Kidney (tissue), 14 donors: Measurements from ENCODE around the gene SKIC2. TPM values are rescaled to one million over a fixed set of nuclear protein-coding genes. Genes with fewer than 3 reads are reported as not detected.

Experiments
- DNase-seq, 5 donors: peaks; one replicate each; pipeline ENCODE4 v3.0.0-alpha.2; 2013 to 2020
- FAIRE-seq: peaks from 2 replicates; lab custom pipeline; 2012; peaks lifted over from hg19 to GRCh38; lab: Jason Lieb, UNC
- H3K27ac ChIP-seq, 2 donors: one replicate each; pipeline ENCODE4 v1.7.0; 2013; ENCODE audit warnings: low read depth in 2 of 2, low read length in 2 of 2, inconsistent platforms in 1 of 2
- H3K27me3 ChIP-seq: one replicate; pipeline ENCODE4 v1.7.1; 2013; ENCODE audit warnings: low read length, inconsistent platforms; ENCODE audit not compliant: control insufficient read depth, insufficient read depth
- H3K36me3 ChIP-seq, 3 donors: one replicate each; pipeline versions ENCODE4 v1.7.0 to v1.7.1; 2013; ENCODE audit warnings: low read length in 3 of 3, control low read depth in 1 of 3, inconsistent platforms in 1 of 3; ENCODE audit not compliant: insufficient read depth in 3 of 3, control insufficient read depth in 2 of 3
- H3K4me1 ChIP-seq, 3 donors: one replicate each; pipeline versions ENCODE4 v1.7.0 to v1.7.1; 2013; ENCODE audit warnings: low read length in 3 of 3, inconsistent platforms in 1 of 3, low read depth in 1 of 3; ENCODE audit not compliant: control insufficient read depth in 2 of 3, insufficient read depth in 2 of 3
- H3K4me3 ChIP-seq, 3 donors: one replicate each; pipeline versions ENCODE4 v1.7.0 to v1.8.1; 2013; ENCODE audit warnings: low read length in 3 of 3, control low read depth in 1 of 3, inconsistent platforms in 1 of 3
- H3K9ac ChIP-seq, 3 donors: one replicate each; pipeline versions ENCODE4 v1.7.0 to v1.7.1; 2013; ENCODE audit warnings: low read length in 3 of 3, control low read depth in 1 of 3, inconsistent platforms in 1 of 3
- H3K9me3 ChIP-seq, 3 donors: one replicate each; pipeline versions ENCODE4 v1.7.0 to v1.7.1; 2013; ENCODE audit warnings: low read length in 3 of 3, control low read depth in 1 of 3, inconsistent platforms in 1 of 3; ENCODE audit not compliant: control insufficient read depth in 2 of 3, insufficient read depth in 1 of 3
- CTCF ChIP-seq: IDR thresholded peaks from 3 replicates; pipeline ENCODE4 v1.5.1; 2012; ENCODE audit warnings: mild to moderate bottlenecking, moderate library complexity, borderline replicate concordance; ENCODE audit not compliant: insufficient read depth; ENCODE audit errors: extremely low read depth
- intact Hi-C: fragments of 100-400 bp; cut with DNase I; formaldehyde crosslinking; loops from one replicate; pipeline ENCODE4 v1.11.1; 2022
- polyA plus RNA-seq: library from polyadenylated mRNA; stranded (reverse); fragments of 350-450 nt; fragmentation: Illumina TruSeq; extraction: RNeasy Lipid Tissue Mini Kit (QIAGEN cat#74804); gene quantifications from one replicate; pipeline ENCODE4 v1.2.3, GENCODE V29; 2014; ENCODE audit warnings: low read depth, low replicate concordance; ENCODE audit not compliant: insufficient read depth
- total RNA-seq: library from RNA; stranded (reverse); fragmentation: NEBNext Ultra II Directional; extraction: Animal tissue kit (Norgen Biotek cat#: 25700); gene quantifications from one replicate; pipeline ENCODE4 v1.2.1, GENCODE V29; 2021
- donor health status: control.
- donor health status: control.
- donor health status: control.
- donor health status: control.
- donor health status: control.
- donor health status: DM: yes; HTN: yes; CAD: no.
- donor health status: Normal renal cell carcinoma (clear cell type).

Gene SKIC2
- total and polyA plus RNA-seq, 2 donors from 2014 or later, result 55.0 to 67.8 TPM

GRCh38 chr6:31968791-31969711 lies 10.1 kb downstream of the SKIC2 start:
- no peaks in the 10 kb centered on the region for H3K27me3 ChIP-seq
- TF ChIP-seq CTCF, result no peak
- no peak for FAIRE-seq
- DNase-seq, result no peak
- intact Hi-C loops, result no loop called here
- H3K9me3 ChIP-seq, result no peaks in the 10 kb centered on the region
- no peak overlapping the region for H3K9ac ChIP-seq
- no peak overlapping the region for H3K27ac ChIP-seq
- no peak overlapping the region for H3K4me3 ChIP-seq
- peaks cover 0 to 26% (median 4%) of the 10 kb centered on the region in 3 donors for H3K4me1 ChIP-seq
- H3K36me3 ChIP-seq, result peaks cover 4 to 34% (median 33%) of the 10 kb centered on the region in 3 donors

DNA sequence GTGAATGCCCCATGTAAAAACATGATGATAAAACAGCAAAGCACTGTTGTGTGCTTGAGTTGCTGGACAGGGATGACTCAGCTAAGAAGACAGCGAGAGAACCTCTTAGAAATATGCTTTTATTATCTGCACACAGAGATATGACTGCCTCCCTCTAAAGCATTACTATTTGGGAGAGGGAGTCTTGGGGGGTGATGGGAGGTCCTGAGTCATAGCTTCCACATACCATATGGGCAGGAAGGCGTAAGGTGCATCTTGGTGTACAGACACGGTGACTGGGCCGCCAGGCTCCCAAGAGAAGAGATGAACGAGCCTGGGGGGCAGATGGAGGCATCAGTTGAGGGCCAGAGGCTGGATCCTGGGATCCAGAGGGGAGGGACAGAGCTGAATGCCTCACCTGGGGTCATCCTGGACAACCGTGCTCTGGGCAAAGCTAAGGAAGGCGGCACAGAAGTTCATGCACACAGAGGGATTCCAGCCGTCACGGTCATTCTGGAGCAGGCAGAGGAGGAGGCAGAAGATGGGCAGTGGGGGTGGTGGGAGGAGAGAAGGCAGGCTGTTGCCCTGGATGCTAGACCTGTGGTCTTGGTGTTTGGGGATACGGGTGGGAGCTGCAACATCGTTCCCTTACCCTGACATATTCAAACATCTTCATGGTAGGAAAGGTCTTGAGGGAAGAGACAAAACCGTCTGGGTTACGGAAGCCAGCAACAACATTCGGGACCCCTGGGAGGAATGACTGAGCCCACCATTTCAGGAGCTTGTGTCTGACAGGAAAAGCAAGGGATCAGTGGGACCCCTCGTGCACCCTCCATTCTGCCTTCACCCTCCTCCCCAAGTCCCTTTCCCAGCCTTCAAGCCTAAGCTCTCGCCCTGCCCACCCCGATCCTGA lies 11.0 kb downstream of the SKIC2 start:
- no peak for DNase-seq
- Histone ChIP-seq H3K27me3 (no peaks in the 10 kb centered on the region), H3K9me3 (no peaks in the 10 kb centered on the region), H3K27ac (no peak overlapping the region), H3K9ac (no peak overlapping the region), H3K4me3 (peak overlapping the region in 1 of 3 donors; percentile 80), H3K4me1 (peaks cover 0 to 26% (median 4%) of the 10 kb centered on the region in 3 donors), H3K36me3 (peaks cover 4 to 30% (median 27%) of the 10 kb centered on the region in 3 donors)
- FAIRE-seq, result no peak
- intact Hi-C loops, result no loop called here
- no peak for TF ChIP-seq CTCF

DNA sequence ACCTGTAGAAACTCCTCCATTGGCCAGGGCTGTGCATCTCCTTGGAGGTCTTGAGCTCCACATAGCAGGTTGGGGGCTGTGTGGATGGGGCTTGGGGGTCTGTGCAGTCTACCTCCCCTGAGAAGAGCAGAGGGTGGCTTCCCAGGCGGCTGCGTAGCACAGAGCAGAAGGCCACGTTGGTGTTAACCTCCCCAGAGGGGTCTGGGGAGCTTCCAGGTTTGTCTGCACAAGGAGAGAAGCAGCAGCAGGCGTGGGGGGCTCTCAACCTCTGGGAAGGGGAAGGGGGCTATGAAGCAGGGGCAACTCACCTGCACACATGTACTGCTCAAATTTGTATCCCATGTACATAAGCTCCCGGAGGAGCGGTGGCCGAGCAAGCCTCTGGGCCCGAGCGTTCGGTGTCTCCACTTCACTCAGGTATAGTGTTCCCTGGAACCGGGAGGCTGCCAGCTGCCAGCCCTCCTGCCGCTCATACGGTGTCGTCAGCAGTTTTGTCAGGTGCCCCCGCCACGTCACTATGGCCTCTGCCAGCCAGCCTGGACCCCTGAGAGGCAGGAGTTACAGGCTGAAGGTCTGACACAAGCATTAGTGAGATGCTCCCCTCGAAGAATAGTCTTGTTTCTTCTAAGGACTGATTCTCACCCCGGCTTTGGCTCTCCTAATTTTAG lies 11.8 kb downstream of the SKIC2 start:
- H3K36me3 ChIP-seq, result peaks cover 4 to 27% (median 24%) of the 10 kb centered on the region in 3 donors
- peak overlapping the region; percentile 80 to 98 (median 89) for H3K4me3 ChIP-seq
- intact Hi-C loops, result no loop called here
- peak overlapping the region; percentile 48 to 98 (median 74) for H3K9ac ChIP-seq
- DNase-seq (peak in 1 of 5 donors; percentile 84), FAIRE-seq (no peak)
- no peak for TF ChIP-seq CTCF
- no peaks in the 10 kb centered on the region for H3K9me3 ChIP-seq
- peaks cover 0 to 26% (median 4%) of the 10 kb centered on the region in 3 donors for H3K4me1 ChIP-seq
- H3K27ac ChIP-seq, result peak overlapping the region; percentile 94 to 99
- H3K27me3 ChIP-seq, result no peaks in the 10 kb centered on the region
